Mesenchymal stem cell (in vitro differentiated cells and primary cell): Measurements from ENCODE around the gene FRAS1.

Source experiments
- DNase-seq: peaks from one replicate; pipeline ENCODE4 v3.0.0-alpha.2; 2013
- H2AFZ ChIP-seq: one replicate; pipeline ENCODE4 v1.6.1; 2013; ENCODE audit warnings: low read depth, mild to moderate bottlenecking, control low read depth, inconsistent platforms, low read length, moderate library complexity
- H2AK5ac ChIP-seq: 2 replicates; pipeline ENCODE4 v1.6.1; 2013; ENCODE audit warnings: low read length, moderate library complexity, mild to moderate bottlenecking, inconsistent platforms; ENCODE audit not compliant: severe bottlenecking
- H2BK120ac ChIP-seq: one replicate; pipeline ENCODE4 v1.6.1; 2013; ENCODE audit warnings: low read depth, mild to moderate bottlenecking, inconsistent platforms, low read length, moderate library complexity
- H2BK12ac ChIP-seq, 2 experiments: one replicate each; pipeline ENCODE4 v1.6.1; 2013; ENCODE audit warnings: inconsistent platforms in 2 of 2, low read length in 2 of 2, mild to moderate bottlenecking in 2 of 2, moderate library complexity in 2 of 2, control low read depth in 1 of 2
- H2BK15ac ChIP-seq: one replicate; pipeline ENCODE4 v1.6.1; 2013; ENCODE audit warnings: mild to moderate bottlenecking, low read depth, inconsistent platforms; ENCODE audit not compliant: poor library complexity, severe bottlenecking
- H2BK5ac ChIP-seq: 2 replicates; pipeline ENCODE4 v1.6.1; 2013; ENCODE audit warnings: low read depth, mild to moderate bottlenecking, low read length, control low read depth, inconsistent platforms; ENCODE audit not compliant: poor library complexity, severe bottlenecking
- H3K14ac ChIP-seq, 2 experiments: one replicate each; pipeline ENCODE4 v1.6.1; 2013; ENCODE audit warnings: inconsistent platforms in 2 of 2, low read length in 2 of 2, control low read depth in 1 of 2, mild to moderate bottlenecking in 1 of 2, moderate library complexity in 1 of 2
- H3K18ac ChIP-seq, 2 experiments: one replicate each; pipeline ENCODE4 v1.6.1; 2013; ENCODE audit warnings: inconsistent platforms in 2 of 2, low read length in 2 of 2, control low read depth in 1 of 2, low read depth in 1 of 2, mild to moderate bottlenecking in 1 of 2
- H3K23ac ChIP-seq, 2 experiments: one replicate each; pipeline ENCODE4 v1.6.1; 2013; ENCODE audit warnings: inconsistent platforms in 2 of 2, low read length in 2 of 2, mild to moderate bottlenecking in 2 of 2, moderate library complexity in 2 of 2, control low read depth in 1 of 2
- H3K27ac ChIP-seq: 2 replicates; pipeline ENCODE4 v1.5.1; 2013; ENCODE audit warnings: mild to moderate bottlenecking, moderate library complexity, low read length, control low read depth, inconsistent platforms; ENCODE audit not compliant: poor library complexity, severe bottlenecking
- H3K27me3 ChIP-seq, 2 experiments: 2 replicates each; pipeline versions ENCODE4 v1.6.1 to v1.7.0; 2013; ENCODE audit warnings: low read length in 2 of 2, mild to moderate bottlenecking in 2 of 2, moderate library complexity in 2 of 2, control low read depth in 1 of 2, inconsistent platforms in 1 of 2; ENCODE audit not compliant: control insufficient read depth in 1 of 2, insufficient read depth in 1 of 2
- H3K36me3 ChIP-seq, 2 experiments: 2 replicates each; pipeline versions ENCODE4 v1.6.1 to v1.7.0; 2013; ENCODE audit warnings: low read length in 2 of 2, control low read depth in 1 of 2, inconsistent platforms in 1 of 2, low read depth in 1 of 2, mild to moderate bottlenecking in 1 of 2; ENCODE audit not compliant: insufficient read depth in 2 of 2, control insufficient read depth in 1 of 2
- H3K4ac ChIP-seq, 2 experiments: one replicate each; pipeline ENCODE4 v1.6.1; 2013; ENCODE audit warnings: inconsistent platforms in 2 of 2, low read length in 2 of 2, mild to moderate bottlenecking in 2 of 2, moderate library complexity in 2 of 2, control low read depth in 1 of 2, low read depth in 1 of 2
- H3K4me1 ChIP-seq: 2 replicates; pipeline ENCODE4 v1.6.1; 2013; ENCODE audit warnings: low read depth, low read length, control low read depth; ENCODE audit not compliant: control insufficient read depth, insufficient read depth
- H3K4me2 ChIP-seq: 2 replicates; pipeline ENCODE4 v1.6.1; 2013; ENCODE audit warnings: low read length, mild to moderate bottlenecking, inconsistent platforms; ENCODE audit not compliant: poor library complexity, severe bottlenecking
- H3K4me3 ChIP-seq, 2 experiments: 2 replicates each; pipeline versions ENCODE4 v1.5.1 to v1.7.0; 2013; ENCODE audit warnings: low read length in 2 of 2, mild to moderate bottlenecking in 2 of 2, control low read depth in 1 of 2, low read depth in 1 of 2; ENCODE audit not compliant: insufficient read depth in 1 of 2
- H3K79me1 ChIP-seq: replicated peaks from 2 replicates; pipeline ENCODE4 v1.6.1; 2013; ENCODE audit warnings: mild to moderate bottlenecking, control low read depth, low read length, inconsistent platforms; ENCODE audit not compliant: poor library complexity, severe bottlenecking
- H3K9ac ChIP-seq: 2 replicates; pipeline ENCODE4 v1.7.0; 2013; ENCODE audit warnings: mild to moderate bottlenecking, low read length, moderate library complexity
- H3K9me3 ChIP-seq: 2 replicates; pipeline ENCODE4 v1.7.0; 2013; ENCODE audit warnings: mild to moderate bottlenecking, low read length; ENCODE audit not compliant: control insufficient read depth
- H4K8ac ChIP-seq: one replicate; pipeline ENCODE4 v1.6.1; 2013; ENCODE audit warnings: inconsistent platforms, mild to moderate bottlenecking, low read length, moderate library complexity
- H4K91ac ChIP-seq: one replicate; pipeline ENCODE4 v1.6.1; 2013; ENCODE audit warnings: mild to moderate bottlenecking, low read length, inconsistent platforms
- WGBS: methylation state at CpG from one replicate; pipeline ENCODE4 v1.1.7; 2013; ENCODE audit warnings: mixed read lengths; 5-methylcytosine and 5-hydroxymethylcytosine counted together

Gene FRAS1

DNA sequence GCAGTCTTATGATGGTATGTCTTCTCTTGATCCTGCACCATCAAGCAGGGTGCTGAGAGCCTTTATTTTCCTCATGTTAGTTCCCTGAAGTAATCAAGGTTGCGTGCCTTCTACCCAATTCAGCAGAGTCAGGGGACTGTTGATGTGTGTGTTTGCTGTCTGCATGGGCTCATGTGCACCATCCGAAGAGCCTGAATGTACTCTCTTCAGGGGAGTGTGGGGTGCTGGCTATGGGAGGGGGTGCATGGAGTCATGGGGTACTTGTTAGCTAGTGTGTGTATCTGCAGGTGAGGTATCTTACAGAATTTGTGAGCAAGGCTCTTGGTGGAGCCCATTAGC lies 340.1 kb downstream of the FRAS1 start:
- Histone ChIP-seq H2AFZ (no peak overlapping the region), H3K4me1 (no peaks in the 10 kb centered on the region), H4K91ac (no peak overlapping the region), H3K23ac (no peak overlapping the region), H3K18ac (no peak overlapping the region), H2BK5ac (no peak overlapping the region), H3K9me3 (peaks cover 21% of the 10 kb centered on the region), H3K14ac (no peak overlapping the region), H2BK120ac (no peak overlapping the region), H3K36me3 (peaks cover 0 to 4% of the 10 kb centered on the region in 2 experiments), H2BK15ac (no peak overlapping the region), H3K27me3 (no peaks in the 10 kb centered on the region), H3K79me1 (no peaks in the 10 kb centered on the region), H3K4ac (no peak overlapping the region), H2BK12ac (no peak overlapping the region), H2AK5ac (no peak overlapping the region), H4K8ac (no peak overlapping the region), H3K9ac (no peak overlapping the region), H3K4me2 (no peak overlapping the region), H3K4me3 (no peak overlapping the region), H3K27ac (no peak overlapping the region)
- no peak for DNase-seq
- whole genome bisulfite sequencing = 88% methylated on average over 2 of the region's 2 CpGs

- Histone ChIP-seq H2AK5ac (no peak overlapping the region), H3K79me1 (no peaks in the 10 kb centered on the region)
- WGBS = over 99% methylated on average over 4 of the region's 5 CpGs
These were observed 352.6 kb downstream of the FRAS1 start for GRCh38 chr4:78409612-78410202.

GRCh38 chr4:78410225-78410624 lies 353.1 kb downstream of the FRAS1 start:
- Histone ChIP-seq H4K8ac (no peak overlapping the region), H3K27me3 (no peaks in the 10 kb centered on the region), H3K4ac (no peak overlapping the region), H3K27ac (no peak overlapping the region), H3K4me3 (no peak overlapping the region), H2BK5ac (no peak overlapping the region), H4K91ac (no peak overlapping the region), H3K4me2 (no peak overlapping the region), H3K79me1 (no peaks in the 10 kb centered on the region), H3K4me1 (no peaks in the 10 kb centered on the region), H2AFZ (no peak overlapping the region), H3K14ac (no peak overlapping the region), H2BK120ac (no peak overlapping the region), H3K9ac (no peak overlapping the region), H3K23ac (no peak overlapping the region), H2BK15ac (no peak overlapping the region), H3K36me3 (peaks cover 0 to 12% of the 10 kb centered on the region in 2 experiments), H3K9me3 (no peaks in the 10 kb centered on the region), H2AK5ac (no peak overlapping the region), H2BK12ac (no peak overlapping the region), H3K18ac (no peak overlapping the region)
- DNase-seq = no peak

More at GRCh38 chr4:78409612-78410202, 352.6 kb downstream of the FRAS1 start:
- DNase-seq = no peak
- no peak overlapping the region for H3K9ac ChIP-seq
- H3K4ac ChIP-seq = no peak overlapping the region
- no peak overlapping the region for H4K8ac ChIP-seq
- no peak overlapping the region for H3K18ac ChIP-seq
- H3K9me3 ChIP-seq = no peaks in the 10 kb centered on the region
- H3K4me2 ChIP-seq = no peak overlapping the region
- no peak overlapping the region for H4K91ac ChIP-seq
- no peak overlapping the region for H2AFZ ChIP-seq
- no peaks in the 10 kb centered on the region for H3K27me3 ChIP-seq
- H2BK5ac ChIP-seq = no peak overlapping the region
- H3K23ac ChIP-seq = no peak overlapping the region
- H3K36me3 ChIP-seq = peaks cover 0 to 12% of the 10 kb centered on the region in 2 experiments
- no peak overlapping the region for H2BK15ac ChIP-seq
- H2BK120ac ChIP-seq = no peak overlapping the region
- H2BK12ac ChIP-seq = no peak overlapping the region
- no peak overlapping the region for H3K14ac ChIP-seq
- no peak overlapping the region for H3K4me3 ChIP-seq
- H3K27ac ChIP-seq = no peak overlapping the region
- H3K4me1 ChIP-seq = no peaks in the 10 kb centered on the region

DNA sequence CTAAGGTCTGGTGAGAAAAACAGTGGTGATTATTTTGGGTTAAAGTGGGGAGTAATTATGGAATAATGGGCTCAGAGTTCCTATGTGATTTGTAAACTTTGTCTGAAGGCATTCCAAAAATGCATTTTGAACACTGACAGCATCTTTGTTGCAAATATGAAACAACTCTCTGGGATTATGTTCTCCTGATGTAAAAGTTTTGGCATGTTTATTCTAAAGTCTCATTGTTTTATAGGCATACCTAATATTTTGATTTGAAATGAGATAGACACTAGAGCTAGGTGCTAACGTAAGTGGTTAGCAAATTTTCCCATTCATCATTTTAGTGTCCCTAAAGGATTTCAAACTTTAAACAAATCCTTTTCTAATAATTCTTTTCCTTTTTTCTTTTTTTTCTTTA lies 353.6 kb downstream of the FRAS1 start:
- Histone ChIP-seq H3K4ac (no peak overlapping the region), H3K27ac (no peak overlapping the region), H3K23ac (no peak overlapping the region), H2BK12ac (no peak overlapping the region), H3K4me2 (no peak overlapping the region), H3K9ac (no peak overlapping the region), H2BK5ac (no peak overlapping the region), H2AFZ (no peak overlapping the region), H3K79me1 (no peaks in the 10 kb centered on the region), H4K91ac (no peak overlapping the region), H3K4me1 (no peaks in the 10 kb centered on the region), H2BK120ac (no peak overlapping the region), H2AK5ac (no peak overlapping the region), H4K8ac (no peak overlapping the region), H3K4me3 (no peak overlapping the region), H3K9me3 (no peaks in the 10 kb centered on the region), H3K27me3 (no peaks in the 10 kb centered on the region), H3K36me3 (peaks cover 0 to 17% of the 10 kb centered on the region in 2 experiments), H2BK15ac (no peak overlapping the region), H3K18ac (no peak overlapping the region), H3K14ac (no peak overlapping the region)
- no CpG with 5 or more reads among the region's 1 CpG for WGBS
- no peak for DNase-seq
